CD4-positive, alpha-beta T cell treated with Interleukin-15 for 4 hours (primary cell): Measurements from ENCODE around the gene MAVS.

ENCODE experiments used
- DNase-seq: peaks from one replicate; pipeline ENCODE4 v3.0.0-alpha.2; 2020; ENCODE audit warnings: low spot score

The MAVS gene

GRCh38 chr20:3911956-3912355 lies 65.3 kb downstream of the MAVS start:
- no peak for DNase-seq

- no peak for DNase-seq
Observed at GRCh38 chr20:3914446-3914845, 67.8 kb downstream of the MAVS start.

GRCh38 chr20:3915691-3916090 lies 69.1 kb downstream of the MAVS start:
- no peak for DNase-seq

GRCh38 chr20:3916364-3916763 lies 69.7 kb downstream of the MAVS start:
- DNase-seq: no peak

GRCh38 chr20:3919352-3919751 lies 72.7 kb downstream of the MAVS start:
- DNase-seq: no peak

GRCh38 chr20:3922223-3922982 lies 75.8 kb downstream of the MAVS start:
- DNase-seq: no peak

- no peak for DNase-seq
Observed at GRCh38 chr20:3922983-3923339, 76.3 kb downstream of the MAVS start.

- DNase-seq: no peak
Observed at GRCh38 chr20:3923818-3924217, 77.2 kb downstream of the MAVS start.

- DNase-seq: no peak
Observed at GRCh38 chr20:3924304-3925112, 77.9 kb downstream of the MAVS start.

GRCh38 chr20:3925113-3925695 lies 78.6 kb downstream of the MAVS start:
- DNase-seq: no peak
